ENCODE results near the gene RPS19BP1. TPM values are rescaled to one million over a fixed set of nuclear protein-coding genes. Genes with fewer than 3 reads are reported as not detected.

The RPS19BP1 gene
- total RNA-seq, 1 experiment from 2014 or later = 97.2 TPM

Other genes starting within 250 kb of the RPS19BP1 start
- gene RPL3, start 213.1 kb downstream of the RPS19BP1 start, total RNA-seq (2021) = 1,117 and 1,141 TPM in 2 replicates
- gene SYNGR1, start 182.8 kb downstream of the RPS19BP1 start, total RNA-seq (2021) = 31.7 and 36.7 TPM in 2 replicates
- gene TAB1, start 133.0 kb downstream of the RPS19BP1 start, total RNA-seq (2021) = 27.0 and 38.2 TPM in 2 replicates
- 2.7 and 5.8 TPM in 2 replicates for gene MGAT3, start 75.7 kb downstream of the RPS19BP1 start, total RNA-seq (2021)
- gene MIEF1, start 30.5 kb downstream of the RPS19BP1 start, total RNA-seq (2021) = 47.1 and 55.1 TPM in 2 replicates
- gene ATF4, start 12.2 kb downstream of the RPS19BP1 start, total RNA-seq (2021) = 476 and 573 TPM in 2 replicates
- gene CACNA1I, start 38.0 kb upstream of the RPS19BP1 start, total RNA-seq (2021) = 0.90 and 1.4 TPM in 2 replicates